ENCODE data around the gene LRRN4CL. TPM values are rescaled to one million over a fixed set of nuclear protein-coding genes. Genes with fewer than 3 reads are reported as not detected.
A peak's percentile ranks its signal among the peaks of the same experiment; 100 is the strongest.
"Not testable (repeated sequence)": the region's sequence is repeated elsewhere in the genome, so short reads cannot be mapped to it uniquely, and the experiment has no call there.

The LRRN4CL gene
- total RNA-seq, 1 experiment from 2014 or later: 0.71 TPM

- no peak for DNase-seq
- Mint-ChIP-seq H3K4me3 (ENCODE audit: low read depth, unreplicated experiment) (peak overlapping the region; percentile 86), H3K36me3 (ENCODE audit: insufficient read depth, unreplicated experiment) (peaks cover 61% of the 10 kb centered on the region), H3K9me3 (ENCODE audit: low read depth, unreplicated experiment) (no peaks in the 10 kb centered on the region), H3K27ac (ENCODE audit: unreplicated experiment) (peak overlapping the region; percentile 84), H3K4me1 (ENCODE audit: low read depth, unreplicated experiment) (peaks cover 24% of the 10 kb centered on the region), H3K27me3 (ENCODE audit: unreplicated experiment) (no peaks in the 10 kb centered on the region)
- TF ChIP-seq CTCF (IDR thresholded peaks at IDR 0.05; ENCODE audit: unreplicated experiment): no peak
- CTCF ChIA-PET: no interaction called here
- BruUV-seq (replicated peaks): no TSS peak
- intact Hi-C loops (cut with micrococcal nuclease; ENCODE audit: unreplicated experiment): no loop called here
Observed at GRCh38 chr11:62678433-62678769, 10.9 kb downstream of the LRRN4CL start.

- peak overlapping the region; percentile 17 for H3K27ac Mint-ChIP-seq (ENCODE audit: unreplicated experiment)
- H3K4me3 Mint-ChIP-seq (ENCODE audit: low read depth, unreplicated experiment): peak overlapping the region; percentile 86
- H3K9me3 Mint-ChIP-seq (ENCODE audit: low read depth, unreplicated experiment): no peaks in the 10 kb centered on the region
- DNase-seq: no peak
- H3K4me1 Mint-ChIP-seq (ENCODE audit: low read depth, unreplicated experiment): peaks cover 24% of the 10 kb centered on the region
- no TSS peak for BruUV-seq (replicated peaks)
- H3K27me3 Mint-ChIP-seq (ENCODE audit: unreplicated experiment): no peaks in the 10 kb centered on the region
- CTCF ChIA-PET: no interaction called here
- intact Hi-C loops (cut with micrococcal nuclease; ENCODE audit: unreplicated experiment): no loop called here
- no peak for TF ChIP-seq CTCF (IDR thresholded peaks at IDR 0.05; ENCODE audit: unreplicated experiment)
- peaks cover 67% of the 10 kb centered on the region for H3K36me3 Mint-ChIP-seq (ENCODE audit: insufficient read depth, unreplicated experiment)
Observed at GRCh38 chr11:62677714-62678113, 11.6 kb downstream of the LRRN4CL start.

- no peak for DNase-seq
- CTCF ChIA-PET: no interaction called here
- Mint-ChIP-seq H3K27me3 (ENCODE audit: unreplicated experiment) (no peaks in the 10 kb centered on the region), H3K4me3 (ENCODE audit: low read depth, unreplicated experiment) (peak overlapping the region; percentile 86), H3K4me1 (ENCODE audit: low read depth, unreplicated experiment) (peaks cover 24% of the 10 kb centered on the region), H3K9me3 (ENCODE audit: low read depth, unreplicated experiment) (no peaks in the 10 kb centered on the region), H3K36me3 (ENCODE audit: insufficient read depth, unreplicated experiment) (peaks cover 73% of the 10 kb centered on the region), H3K27ac (ENCODE audit: unreplicated experiment) (no peak overlapping the region)
- BruUV-seq (replicated peaks): no TSS peak
- no peak for TF ChIP-seq CTCF (IDR thresholded peaks at IDR 0.05; ENCODE audit: unreplicated experiment)
- intact Hi-C loops (cut with micrococcal nuclease; ENCODE audit: unreplicated experiment): no loop called here
Observed at GRCh38 chr11:62677156-62677555, 12.2 kb downstream of the LRRN4CL start.

GRCh38 chr11:62676698-62677097 lies 12.6 kb downstream of the LRRN4CL start:
- H3K4me3 Mint-ChIP-seq (ENCODE audit: low read depth, unreplicated experiment): peak overlapping the region; percentile 86
- CTCF ChIA-PET: no interaction called here
- no peak for TF ChIP-seq CTCF (IDR thresholded peaks at IDR 0.05; ENCODE audit: unreplicated experiment)
- intact Hi-C loops (cut with micrococcal nuclease; ENCODE audit: unreplicated experiment): no loop called here
- H3K9me3 Mint-ChIP-seq (ENCODE audit: low read depth, unreplicated experiment): no peaks in the 10 kb centered on the region
- no peak for DNase-seq
- no peaks in the 10 kb centered on the region for H3K27me3 Mint-ChIP-seq (ENCODE audit: unreplicated experiment)
- peaks cover 78% of the 10 kb centered on the region for H3K36me3 Mint-ChIP-seq (ENCODE audit: insufficient read depth, unreplicated experiment)
- peaks cover 24% of the 10 kb centered on the region for H3K4me1 Mint-ChIP-seq (ENCODE audit: low read depth, unreplicated experiment)
- no peak overlapping the region for H3K27ac Mint-ChIP-seq (ENCODE audit: unreplicated experiment)
- no TSS peak for BruUV-seq (replicated peaks)

GRCh38 chr11:62675415-62675814 lies 13.9 kb downstream of the LRRN4CL start:
- Mint-ChIP-seq H3K36me3 (ENCODE audit: insufficient read depth, unreplicated experiment) (peaks cover 84% of the 10 kb centered on the region), H3K4me1 (ENCODE audit: low read depth, unreplicated experiment) (peaks cover 18% of the 10 kb centered on the region)
- DNase-seq; H3K27ac Mint-ChIP-seq (ENCODE audit: unreplicated experiment); H3K9me3 Mint-ChIP-seq (ENCODE audit: low read depth, unreplicated experiment); H3K4me3 Mint-ChIP-seq (ENCODE audit: low read depth, unreplicated experiment); intact Hi-C loops (cut with micrococcal nuclease; ENCODE audit: unreplicated experiment); BruUV-seq (replicated peaks); H3K27me3 Mint-ChIP-seq (ENCODE audit: unreplicated experiment): not testable (repeated sequence)
- CTCF ChIA-PET: interaction anchor here (0.6 to 0.7 kb wide), 3 partner anchors 14 to 132 kb away, joined by 3 to 4 read pairs (median 3); no protein-coding TSS in a partner anchor

All from Calu3 (cell line).